H1 (cell line): Measurements from ENCODE around the gene CLNS1A. TPM values are rescaled to one million over a fixed set of nuclear protein-coding genes. Genes with fewer than 3 reads are reported as not detected.
A peak's percentile ranks its signal among the peaks of the same experiment; 100 is the strongest.

Source experiments
- CTCF ChIA-PET: fragments of 300-600 bp; sonication (Branson Sonifier 250); formaldehyde crosslinking; loops from one replicate; lab custom pipeline; 2021; ENCODE audit not compliant: partially characterized antibody; lab: Charles Lee
- POLR2A ChIA-PET: fragments of 300-600 bp; sonication (Branson Sonifier 250); formaldehyde crosslinking; loops from one replicate; lab custom pipeline; 2021; ENCODE audit warnings: inconsistent platforms; ENCODE audit not compliant: partially characterized antibody; lab: Charles Lee
- DNase-seq, 2 experiments: peaks; one replicate each; pipeline versions ENCODE4 v3.0.0 to v3.0.0-alpha.2; 2010 to 2022; ENCODE audit warnings: low spot score in 2 of 2, low read depth in 1 of 2, mixed read lengths in 1 of 2
- FAIRE-seq: peaks from 2 replicates; lab custom pipeline; 2011; peaks lifted over from hg19 to GRCh38; lab: Jason Lieb, UNC
- H2AFZ ChIP-seq: 2 replicates; pipeline ENCODE4 v1.8.1; 2012; ENCODE audit warnings: low read length, inconsistent platforms
- H2AK5ac ChIP-seq: 2 replicates; pipeline ENCODE4 v1.6.1; 2013; ENCODE audit warnings: low read depth, low read length
- H2BK120ac ChIP-seq: replicated peaks from 2 replicates; pipeline ENCODE3; 2013; ENCODE audit warnings: low read depth, low read length, inconsistent platforms
- H2BK12ac ChIP-seq: 2 replicates; pipeline ENCODE4 v1.6.1; 2013; ENCODE audit warnings: low read depth, low read length
- H2BK15ac ChIP-seq: 2 replicates; pipeline ENCODE4 v1.6.1; 2013; ENCODE audit warnings: low read length
- H2BK20ac ChIP-seq: 2 replicates; pipeline ENCODE4 v1.6.1; 2013; ENCODE audit warnings: low read length
- H2BK5ac ChIP-seq: 2 replicates; pipeline ENCODE4 v1.6.1; 2013; ENCODE audit warnings: low read depth, low read length
- H3K14ac ChIP-seq: 2 replicates; pipeline ENCODE4 v1.6.1; 2013; ENCODE audit warnings: inconsistent platforms; ENCODE audit not compliant: insufficient read length
- H3K18ac ChIP-seq: 2 replicates; pipeline ENCODE4 v1.6.1; 2013; ENCODE audit warnings: low read length; ENCODE audit errors: extremely low read depth
- H3K23ac ChIP-seq: 2 replicates; pipeline ENCODE4 v1.6.1; 2013; ENCODE audit warnings: inconsistent platforms; ENCODE audit not compliant: insufficient read length
- H3K23me2 ChIP-seq: 2 replicates; pipeline ENCODE4 v1.6.1; 2013; ENCODE audit warnings: low read depth, low read length
- H3K27ac ChIP-seq: 2 replicates; pipeline ENCODE4 v1.6.1; 2011; ENCODE audit warnings: low read depth, low read length, inconsistent platforms
- H3K27me3 ChIP-seq, 4 experiments: replicated peaks in 1 of 4; 1 replicate in 1 of 4; 2 replicates in 3 of 4; pipeline versions ENCODE4 v1.6.1 to v1.8.1; 2011 to 2013; ENCODE audit warnings: low read length in 3 of 4, mild to moderate bottlenecking in 3 of 4, inconsistent platforms in 2 of 4, mixed read lengths in 2 of 4, moderate library complexity in 1 of 4; ENCODE audit not compliant: control insufficient read depth in 3 of 4, insufficient read depth in 3 of 4; ENCODE audit errors: extremely low read depth in 1 of 4
- H3K36me3 ChIP-seq, 4 experiments: 2 replicates each; pipeline versions ENCODE4 v1.6.1 to v1.8.1; 2011 to 2013; ENCODE audit warnings: mild to moderate bottlenecking in 4 of 4, low read length in 3 of 4, moderate library complexity in 2 of 4, control low read depth in 1 of 4, inconsistent platforms in 1 of 4; ENCODE audit not compliant: insufficient read depth in 4 of 4, control insufficient read depth in 2 of 4
- H3K4ac ChIP-seq: replicated peaks from 2 replicates; pipeline ENCODE3; 2013; ENCODE audit warnings: low read length, low read depth, mixed read lengths, inconsistent platforms; ENCODE audit not compliant: insufficient read length
- H3K4me1 ChIP-seq, 4 experiments: replicated peaks in 1 of 4; 1 replicate in 1 of 4; 2 replicates in 3 of 4; pipeline versions ENCODE4 v1.6.1 to v1.8.1; 2011 to 2013; ENCODE audit warnings: low read length in 3 of 4, inconsistent platforms in 2 of 4, mixed read lengths in 1 of 4; ENCODE audit not compliant: insufficient read depth in 4 of 4, control insufficient read depth in 3 of 4
- H3K4me2 ChIP-seq, 2 experiments: 2 replicates each; pipeline versions ENCODE4 v1.6.1 to v1.8.1; 2011 to 2013; ENCODE audit warnings: low read depth in 2 of 2, low read length in 2 of 2, control low read depth in 1 of 2, inconsistent platforms in 1 of 2, mild to moderate bottlenecking in 1 of 2; ENCODE audit not compliant: insufficient read depth in 1 of 2
- H3K4me3 ChIP-seq, 4 experiments: fragments of 200-600, 300-600 bp in 1 of 4; sonication (generic), shearing (Covaris generic), sonication (Bioruptor Twin) in 1 of 4; 2 replicates each; pipeline versions ENCODE4 v1.5.1 to v1.8.1; 2011 to 2016; ENCODE audit warnings: low read length in 4 of 4, low read depth in 3 of 4, control low read depth in 2 of 4, inconsistent platforms in 2 of 4, mild to moderate bottlenecking in 2 of 4, mixed read lengths in 1 of 4, moderate library complexity in 1 of 4; ENCODE audit not compliant: insufficient read depth in 2 of 4; ENCODE audit errors: extremely low read depth in 1 of 4
- H3K56ac ChIP-seq: replicated peaks from 2 replicates; pipeline ENCODE3; 2013; ENCODE audit warnings: low read depth, mild to moderate bottlenecking, mixed read lengths, low read length, inconsistent platforms; ENCODE audit not compliant: insufficient read length
- H3K79me1 ChIP-seq: 2 replicates; pipeline ENCODE4 v1.6.1; 2013; ENCODE audit warnings: low read depth, low read length, control low read depth
- H3K79me2 ChIP-seq, 2 experiments: 2 replicates each; pipeline versions ENCODE4 v1.6.1 to v1.8.1; 2012 to 2013; ENCODE audit warnings: low read length in 2 of 2, mild to moderate bottlenecking in 2 of 2, inconsistent platforms in 1 of 2; ENCODE audit not compliant: insufficient read depth in 2 of 2, control insufficient read depth in 1 of 2
- H3K9ac ChIP-seq, 4 experiments: replicated peaks in 1 of 4; 1 replicate in 1 of 4; 2 replicates in 3 of 4; pipeline versions ENCODE4 v1.6.1 to v1.8.1; 2011 to 2013; ENCODE audit warnings: low read depth in 3 of 4, low read length in 3 of 4, control low read depth in 2 of 4, mild to moderate bottlenecking in 2 of 4, moderate library complexity in 2 of 4, inconsistent platforms in 1 of 4; ENCODE audit errors: extremely low read depth in 1 of 4
- H3K9me3 ChIP-seq, 2 experiments: 2 replicates each; pipeline versions ENCODE4 v1.6.1 to v1.8.1; 2012 to 2013; ENCODE audit warnings: mild to moderate bottlenecking in 2 of 2, moderate library complexity in 2 of 2, control low read depth in 1 of 2, inconsistent platforms in 1 of 2, low read depth in 1 of 2, low read length in 1 of 2, mixed read lengths in 1 of 2; ENCODE audit not compliant: insufficient read depth in 2 of 2
- H4K20me1 ChIP-seq, 2 experiments: replicated peaks in 1 of 2; 2 replicates each; pipeline versions ENCODE3 to v1.8.1; 2011 to 2013; ENCODE audit warnings: inconsistent platforms in 2 of 2, low read length in 2 of 2, mild to moderate bottlenecking in 1 of 2; ENCODE audit not compliant: insufficient read depth in 2 of 2, control insufficient read depth in 1 of 2
- H4K5ac ChIP-seq: 2 replicates; pipeline ENCODE4 v1.6.1; 2013; ENCODE audit warnings: low read length, low read depth, mixed read lengths, inconsistent platforms; ENCODE audit not compliant: insufficient read length
- H4K8ac ChIP-seq: 2 replicates; pipeline ENCODE4 v1.8.0; 2013; ENCODE audit warnings: mild to moderate bottlenecking, moderate library complexity, low read length, inconsistent platforms; ENCODE audit not compliant: insufficient read depth; ENCODE audit errors: extremely low read depth
- H4K91ac ChIP-seq: replicated peaks from 2 replicates; pipeline ENCODE3; 2013; ENCODE audit warnings: low read length, mixed read lengths, inconsistent platforms; ENCODE audit not compliant: insufficient read length
- BRCA1 ChIP-seq: IDR thresholded peaks from 2 replicates; pipeline ENCODE4 v1.6.1; 2012; ENCODE audit warnings: low read depth, low read length, improper control_type of control experiment
- CHD1 ChIP-seq: IDR thresholded peaks from 2 replicates; pipeline ENCODE4 v1.6.1; 2012; ENCODE audit warnings: low read depth, low read length, improper control_type of control experiment
- EP300 ChIP-seq, 2 experiments: IDR thresholded peaks; 1 replicate in 1 of 2; 2 replicates in 1 of 2; pipeline ENCODE4 v1.6.1; 2011 to 2012; ENCODE audit warnings: low read depth in 2 of 2, low read length in 2 of 2, mild to moderate bottlenecking in 2 of 2, borderline replicate concordance in 1 of 2, inconsistent platforms in 1 of 2, moderate library complexity in 1 of 2
- KDM5A ChIP-seq: fragments of 200-600 bp; IDR thresholded peaks from 2 replicates; pipeline ENCODE4 v1.7.1; 2012; ENCODE audit warnings: mild to moderate bottlenecking, low read length, inconsistent platforms, mixed read lengths
- NRF1 ChIP-seq: IDR thresholded peaks from 2 replicates; pipeline ENCODE4 v1.6.1; 2011; ENCODE audit warnings: mild to moderate bottlenecking, low read depth, low read length, improper control_type of control experiment
- RNF2 ChIP-seq: fragments of 200-900, 300-1000 bp; sonication (generic); IDR thresholded peaks from 2 replicates; pipeline ENCODE4 v1.7.1; 2016; ENCODE audit warnings: borderline replicate concordance, low read depth, mild to moderate bottlenecking, antibody characterized with exemption, low read length; ENCODE audit not compliant: poor library complexity, severe bottlenecking; ENCODE audit errors: missing control alignments
- SUZ12 ChIP-seq: fragments of 200-600 bp; sonication (generic); IDR thresholded peaks from 2 replicates; pipeline ENCODE4 v1.6.1; 2012; ENCODE audit warnings: mild to moderate bottlenecking, inconsistent platforms, low read length, moderate library complexity, mixed read lengths
- ZNF274 ChIP-seq: IDR thresholded peaks from 2 replicates; pipeline ENCODE4 v1.7.0; 2012; ENCODE audit warnings: low read length, borderline replicate concordance; ENCODE audit errors: extremely low read depth
- WGBS, 2 experiments: shearing (Covaris generic) in 1 of 2; methylation state at CpG; one replicate each; pipeline versions ENCODE4 v1.1.6 to v1.1.7; 2013 to 2015; ENCODE audit warnings: low lambda C conversion rate in 2 of 2, mixed read lengths in 2 of 2, inconsistent platforms in 1 of 2, low coverage in 1 of 2, missing lambda C conversion rate in 1 of 2; ENCODE audit not compliant: insufficient replicate concordance in 2 of 2, insufficient coverage in 1 of 2, insufficient read length in 1 of 2; ENCODE audit errors: extremely low coverage in 1 of 2, missing lambda C conversion rate in 1 of 2; 5-methylcytosine and 5-hydroxymethylcytosine counted together
- polyA plus RNA-seq, 7 experiments: library from polyadenylated mRNA; depleted of rRNA in 3 of 7; stranded (reverse) in 5 of 7; unstranded in 2 of 7; fragments of >200 nt in 5 of 7; fragments of 200-250 nt in 2 of 7; gene quantifications; 1 replicate in 5 of 7; 2 replicates in 1 of 7; 4 replicates in 1 of 7; pipeline versions ENCODE4 v1.2.1 to v1.2.3, GENCODE V29; 2011 to 2013; ENCODE audit warnings: missing spikeins in 2 of 7, mixed read lengths in 2 of 7
- total RNA-seq: library from RNA; stranded (reverse); fragmentation: NEBNext Ultra II Directional; extraction: Animal tissue kit (Norgen Biotek cat#: 25700); gene quantifications from 2 replicates; pipeline ENCODE4 v1.2.1, GENCODE V29; 2021
- TF ChIP-seq, protein P1 (sequence below): IDR thresholded peaks from 2 replicates; pipeline ENCODE4 v1.6.1; 2011; ENCODE audit warnings: low read length, improper control_type of control experiment
- TF ChIP-seq, protein P2 (sequence below): IDR thresholded peaks from 2 replicates; pipeline ENCODE4 v1.6.1; 2011; ENCODE audit warnings: low read depth, mild to moderate bottlenecking, low read length; ENCODE audit not compliant: insufficient read depth

Gene CLNS1A
- total and polyA plus RNA-seq, 2 of the 8 experiments (the other 6 are each of a cell fraction or from before 2014, with no cell fraction given) = 136 to 177 TPM

DNA sequence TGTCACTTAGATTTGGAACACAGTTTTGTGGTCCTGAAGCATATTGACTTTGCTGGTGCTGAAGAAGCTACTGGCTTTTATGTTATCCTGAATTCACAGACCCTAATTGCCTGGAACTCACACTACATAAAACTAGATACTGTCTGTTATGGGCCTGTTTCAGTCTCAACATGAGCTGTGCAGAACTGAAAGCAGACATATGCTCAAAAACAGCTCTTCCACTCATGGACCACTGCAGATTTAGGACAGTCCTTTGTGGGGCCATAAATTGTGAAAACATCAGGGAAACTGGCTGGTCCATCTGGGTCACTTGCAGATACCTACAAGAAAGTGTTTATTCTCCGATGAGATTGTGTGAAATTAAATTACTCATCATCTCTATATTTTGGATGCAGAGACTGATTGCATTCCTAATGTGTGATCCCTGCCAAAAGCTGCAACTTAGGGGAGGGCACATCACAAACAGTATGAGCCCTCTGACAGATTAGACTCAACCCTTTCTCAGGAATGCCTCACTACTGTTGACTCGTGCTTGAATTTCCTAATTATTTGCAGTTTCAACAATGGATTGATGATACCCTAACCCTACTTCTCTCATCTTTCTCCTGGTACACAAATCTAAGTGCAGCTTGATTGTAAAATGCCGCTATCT is 10.2 kb upstream of the CLNS1A start:
- WGBS, 2 experiments = 92% methylated on average over 3 of the region's 3 CpGs; no CpG with 5 or more reads in 1 of the 2 experiments
- Histone ChIP-seq H3K9me3 (no peaks in the 10 kb centered on the region), H3K18ac (no peak overlapping the region), H4K8ac (no peak overlapping the region), H2BK20ac (no peak overlapping the region), H3K79me1 (no peaks in the 10 kb centered on the region), H2AFZ (0 out of 2 replicates have a peak overlapping the region, but pooled peaks have one; percentile 48), H2BK120ac (no peak overlapping the region), H2BK12ac (no peak overlapping the region), H3K23me2 (no peaks in the 10 kb centered on the region), H3K27me3 (no peaks in the 10 kb centered on the region), H3K36me3 (no peaks in the 10 kb centered on the region), H2BK5ac (no peak overlapping the region), H3K27ac (no peak overlapping the region), H3K4me2 (no peak overlapping the region), H4K20me1 (no peaks in the 10 kb centered on the region), H3K56ac (no peak overlapping the region), H3K23ac (no peak overlapping the region), H3K4me3 (no peak overlapping the region), H3K9ac (no peak overlapping the region), H3K4ac (no peak overlapping the region), H3K79me2 (no peaks in the 10 kb centered on the region), H2AK5ac (no peak overlapping the region), H3K14ac (no peak overlapping the region), H4K91ac (no peak overlapping the region), H3K4me1 (no peaks in the 10 kb centered on the region), H4K5ac (no peak overlapping the region), H2BK15ac (no peak overlapping the region)
- no peak for DNase-seq
- ChIA-PET CTCF (interaction anchor here (1.2 kb wide), 1 partner anchor 396 kb away, joined by 3 read pairs; no protein-coding TSS in a partner anchor), POLR2A (interaction anchor here (1.1 to 3.4 kb wide), 2 partner anchors 10 to 13 kb away, joined by 3 to 13 read pairs; partner anchors contain the start of gene CLNS1A)
- no peak for FAIRE-seq
- no peak for TF ChIP-seq RNF2
- no peak for TF ChIP-seq KDM5A
- TF ChIP-seq EP300 (IDR thresholded peaks at IDR 0.05; ENCODE audit: borderline replicate concordance in 1 of 2, low read depth in 2 of 2, low read length in 2 of 2) = no peak
- no peak for TF ChIP-seq SUZ12
- TF ChIP-seq BRCA1 = no peak
- TF ChIP-seq, protein P1, sequence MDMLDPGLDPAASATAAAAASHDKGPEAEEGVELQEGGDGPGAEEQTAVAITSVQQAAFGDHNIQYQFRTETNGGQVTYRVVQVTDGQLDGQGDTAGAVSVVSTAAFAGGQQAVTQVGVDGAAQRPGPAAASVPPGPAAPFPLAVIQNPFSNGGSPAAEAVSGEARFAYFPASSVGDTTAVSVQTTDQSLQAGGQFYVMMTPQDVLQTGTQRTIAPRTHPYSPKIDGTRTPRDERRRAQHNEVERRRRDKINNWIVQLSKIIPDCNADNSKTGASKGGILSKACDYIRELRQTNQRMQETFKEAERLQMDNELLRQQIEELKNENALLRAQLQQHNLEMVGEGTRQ = no peak
- TF ChIP-seq ZNF274 = no peak
- no peak for TF ChIP-seq CHD1
- TF ChIP-seq, protein P2, sequence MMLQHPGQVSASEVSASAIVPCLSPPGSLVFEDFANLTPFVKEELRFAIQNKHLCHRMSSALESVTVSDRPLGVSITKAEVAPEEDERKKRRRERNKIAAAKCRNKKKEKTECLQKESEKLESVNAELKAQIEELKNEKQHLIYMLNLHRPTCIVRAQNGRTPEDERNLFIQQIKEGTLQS = no peak
- TF ChIP-seq NRF1 = no peak
